ENCODE measurements around the gene GAA.
A peak's percentile ranks its signal among the peaks of the same experiment; 100 is the strongest.

Gene GAA

GRCh38 chr17:80117491-80118401, 16.4 kb downstream of the GAA start:
- DNase-seq, result no peak

- DNase-seq, result no peak
Measured at GRCh38 chr17:80118601-80119270, 17.4 kb downstream of the GAA start.

GRCh38 chr17:80119271-80119791, 17.9 kb downstream of the GAA start:
- no peak for DNase-seq

GRCh38 chr17:80119839-80120238, 18.5 kb downstream of the GAA start:
- DNase-seq, result no peak

GRCh38 chr17:80122026-80122575, 20.7 kb downstream of the GAA start:
- DNase-seq, result no peak

DNA sequence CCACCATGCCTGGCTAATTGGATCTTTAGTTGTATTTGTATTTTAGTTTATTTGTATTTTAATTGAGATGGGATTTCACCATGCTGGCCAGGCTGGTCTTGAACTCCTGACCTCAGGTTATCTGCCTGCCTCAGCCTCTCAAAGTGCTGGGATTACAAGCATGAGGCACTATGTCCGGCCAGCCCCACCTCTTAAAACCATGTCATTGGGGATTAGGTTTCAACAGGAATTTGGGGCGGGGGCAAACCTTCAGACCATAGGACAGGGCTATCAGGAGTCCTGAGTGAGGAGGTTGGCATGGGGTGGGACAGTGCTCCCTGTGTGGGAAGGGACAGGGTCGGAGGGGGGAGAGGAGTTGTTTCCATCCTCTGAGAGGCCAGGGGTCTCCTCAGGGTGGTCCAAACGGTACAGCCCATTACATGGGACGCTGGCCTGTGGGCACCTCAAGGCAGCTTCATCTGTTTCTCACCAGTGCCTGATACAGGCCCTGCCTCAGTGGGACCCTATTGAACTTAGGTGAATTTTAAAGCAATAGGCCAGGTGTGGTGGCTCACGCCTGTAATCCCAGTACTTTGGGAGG, 21.6 kb downstream of the GAA start:
- no peak for DNase-seq

DNA sequence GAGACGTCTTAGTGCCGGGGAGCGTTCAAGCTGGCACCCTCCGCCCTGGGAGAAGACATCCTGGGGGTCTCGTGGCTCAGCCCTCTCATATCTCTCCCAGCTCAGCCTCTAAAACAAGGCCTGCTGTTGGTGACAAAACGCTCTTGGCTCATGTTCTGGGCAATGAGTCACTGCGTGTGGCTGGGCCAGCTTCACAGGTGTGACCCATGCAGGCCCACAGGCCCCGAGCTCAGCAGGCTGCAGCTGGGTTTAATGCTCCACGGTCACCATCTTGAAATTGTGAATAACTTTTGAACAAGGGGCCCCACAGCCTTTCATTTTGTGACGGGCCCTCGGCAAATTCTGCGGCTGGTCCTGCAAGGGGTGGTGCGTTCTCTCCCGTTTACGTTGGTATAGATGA, 22.4 kb downstream of the GAA start:
- no peak for DNase-seq

DNA sequence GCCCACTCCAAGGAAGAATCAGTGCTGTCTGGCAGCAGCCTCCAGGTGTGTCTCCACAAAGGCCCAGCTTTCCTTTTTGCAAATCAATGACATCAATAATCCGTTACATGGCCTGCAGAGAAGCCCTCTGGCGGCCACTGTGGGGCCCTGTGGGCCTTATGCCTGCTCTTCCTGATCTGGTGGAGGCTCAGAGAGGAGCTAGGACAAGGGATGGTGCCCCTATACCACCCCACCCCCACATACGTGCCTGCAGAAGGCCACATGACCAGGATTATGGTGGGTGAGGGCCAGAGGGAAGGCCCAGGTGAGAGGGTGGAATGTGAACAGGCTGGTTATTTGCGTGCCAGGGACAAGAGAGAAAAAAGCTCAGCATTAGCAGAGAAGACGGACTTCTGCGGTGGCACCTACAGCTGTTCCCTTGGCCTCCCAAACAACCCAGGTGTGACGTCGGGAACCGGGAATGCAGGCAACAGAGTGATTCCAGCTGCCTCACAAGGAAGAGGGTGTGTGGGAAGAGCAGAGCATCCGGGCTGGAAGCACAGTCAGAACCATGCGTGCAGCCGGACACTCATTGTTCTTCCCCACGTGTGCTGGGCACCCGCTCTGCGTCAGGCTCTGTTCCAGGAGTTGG, 23.1 kb downstream of the GAA start:
- peak; percentile 54 for DNase-seq

GRCh38 chr17:80125656-80126448, 24.5 kb downstream of the GAA start:
- DNase-seq, result no peak

- no peak for DNase-seq
Measured at GRCh38 chr17:80126449-80126715, 25.0 kb downstream of the GAA start.

GRCh38 chr17:80129006-80129565, 27.7 kb downstream of the GAA start:
- no peak for DNase-seq

DNA sequence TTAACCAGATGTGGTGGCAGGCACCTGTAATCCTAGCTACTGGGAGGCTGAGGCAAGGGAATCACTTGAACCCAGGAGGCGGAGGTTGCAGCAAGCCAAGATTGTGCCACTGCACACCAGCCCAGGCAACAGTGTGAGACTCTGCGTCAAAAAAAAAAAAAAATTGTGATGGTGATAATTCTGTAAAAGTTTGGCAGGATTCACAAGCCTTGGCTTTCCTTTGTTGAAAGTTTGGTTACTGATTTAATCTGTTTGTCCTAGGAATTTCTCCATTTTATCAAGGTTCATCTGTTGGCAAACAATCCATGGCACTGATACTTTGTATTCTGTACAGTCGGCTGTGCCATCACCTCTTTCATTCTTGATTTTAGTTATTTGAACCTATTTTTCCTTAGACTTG, 29.6 kb downstream of the GAA start:
- no peak for DNase-seq

GRCh38 chr17:80132906-80133625, 31.7 kb downstream of the GAA start:
- DNase-seq, result no peak

DNA sequence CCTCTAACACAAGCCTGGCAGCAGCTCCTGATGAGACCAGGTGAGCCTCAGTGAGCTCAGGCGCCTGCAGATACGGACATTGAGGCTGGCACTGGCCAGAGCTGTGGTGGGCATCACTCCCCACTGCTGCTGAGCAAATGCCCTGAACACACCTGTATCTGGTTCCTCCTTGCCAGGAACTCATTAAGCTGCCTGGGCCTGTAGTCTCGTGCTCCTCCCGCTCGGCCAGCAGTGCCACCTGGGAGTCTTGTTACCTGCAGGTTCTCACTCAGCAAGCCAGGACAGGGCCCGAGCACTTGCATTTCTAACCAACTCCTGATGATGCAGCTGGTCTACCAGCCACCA, 32.2 kb downstream of the GAA start:
- DNase-seq, result no peak

GRCh38 chr17:80137131-80137530, 35.8 kb downstream of the GAA start:
- no peak for DNase-seq

- DNase-seq, result no peak
Measured at GRCh38 chr17:80138856-80139426, 37.6 kb downstream of the GAA start.

GRCh38 chr17:80141463-80142165, 40.2 kb downstream of the GAA start:
- no peak for DNase-seq

- no peak for DNase-seq
Measured at GRCh38 chr17:80142929-80143328, 41.5 kb downstream of the GAA start.

Measured in right kidney (tissue), 1 donor.